Hepatocyte (in vitro differentiated cells): ENCODE results near the gene CCNB1. TPM values are rescaled to one million over a fixed set of nuclear protein-coding genes. Genes with fewer than 3 reads are reported as not detected.
A peak's percentile ranks its signal among the peaks of the same experiment; 100 is the strongest.

Experiments used
- DNase-seq: peaks from one replicate; pipeline ENCODE4 v3.0.0-alpha.2; 2016; ENCODE audit warnings: low spot score
- H2AFZ ChIP-seq: fragments of 200-600 bp; sonication (generic); 2 replicates; pipeline ENCODE4 v1.6.0; 2016; ENCODE audit warnings: antibody characterized with exemption, mild to moderate bottlenecking
- H3K27ac ChIP-seq: fragments of 200-600 bp; sonication (generic); 2 replicates; pipeline ENCODE4 v1.5.1; 2016; ENCODE audit warnings: mild to moderate bottlenecking
- H3K27me3 ChIP-seq: fragments of 200-600 bp; sonication (generic); 2 replicates; pipeline ENCODE4 v1.6.1; 2016
- H3K36me3 ChIP-seq: fragments of 200-600 bp; sonication (generic); replicated peaks from 2 replicates; pipeline ENCODE4 v1.5.1; 2016; ENCODE audit warnings: low read depth; ENCODE audit not compliant: insufficient read depth
- H3K4me1 ChIP-seq: fragments of 200-600 bp; sonication (generic); 2 replicates; pipeline ENCODE4 v1.5.1; 2016; ENCODE audit warnings: mild to moderate bottlenecking, moderate library complexity; ENCODE audit not compliant: insufficient read depth
- H3K4me2 ChIP-seq: fragments of 200-600 bp; sonication (generic); 2 replicates; pipeline ENCODE4 v1.6.0; 2016
- H3K4me3 ChIP-seq: fragments of 200-600 bp; sonication (generic); 2 replicates; pipeline ENCODE4 v1.5.1; 2016; ENCODE audit warnings: mild to moderate bottlenecking
- H3K79me2 ChIP-seq: fragments of 200-600 bp; sonication (generic); 2 replicates; pipeline ENCODE4 v1.6.0; 2017; ENCODE audit warnings: mild to moderate bottlenecking
- H3K9me2 ChIP-seq: fragments of 200-600 bp; sonication (generic); replicated peaks from 2 replicates; pipeline ENCODE4 v1.6.0; 2017; ENCODE audit warnings: mild to moderate bottlenecking; ENCODE audit not compliant: insufficient read depth
- H3K9me3 ChIP-seq: fragments of 200-600 bp; sonication (generic); 2 replicates; pipeline ENCODE4 v1.5.1; 2016; ENCODE audit warnings: low read depth, mild to moderate bottlenecking
- H4K20me1 ChIP-seq: fragments of 200-600 bp; sonication (generic); 2 replicates; pipeline ENCODE4 v1.6.0; 2016; ENCODE audit warnings: mild to moderate bottlenecking; ENCODE audit not compliant: insufficient read depth, poor library complexity, severe bottlenecking
- CTCF ChIP-seq: fragments of 200-600 bp; sonication (generic); IDR thresholded peaks from 2 replicates; pipeline ENCODE4 v1.5.1; 2016; ENCODE audit warnings: antibody characterized with exemption, mild to moderate bottlenecking; ENCODE audit not compliant: poor library complexity
- EZH2 ChIP-seq: fragments of 200-600 bp; sonication (generic); IDR thresholded peaks from 2 replicates; pipeline ENCODE4 v1.6.1; 2016; ENCODE audit warnings: antibody characterized with exemption, mild to moderate bottlenecking, borderline replicate concordance
- EZH2phosphoT487 ChIP-seq: fragments of 200-600 bp; sonication (generic); IDR thresholded peaks from one replicate; pipeline ENCODE4 v1.6.1; 2018; ENCODE audit warnings: antibody characterized with exemption, mild to moderate bottlenecking, low read depth, moderate library complexity; ENCODE audit not compliant: unreplicated experiment, severe bottlenecking
- WGBS: methylation state at CpG from one replicate; pipeline ENCODE4 v1.1.6; 2016; ENCODE audit warnings: low lambda C conversion rate; ENCODE audit errors: missing lambda C conversion rate; 5-methylcytosine and 5-hydroxymethylcytosine counted together
- polyA plus RNA-seq: library from polyadenylated mRNA; unstranded; fragments of >200 nt; fragmentation: Nextera tagmentation; extraction: Ambion mirVana; gene quantifications from 2 replicates; pipeline ENCODE4 v1.2.1, GENCODE V29; 2016
- total RNA-seq: library from RNA; depleted of rRNA; stranded (reverse); fragments of >200 nt; gene quantifications from 2 replicates; pipeline ENCODE4 v1.2.3, GENCODE V29; 2014

CCNB1 gene
- total and polyA plus RNA-seq, 2 experiments from 2014 or later = 34.3 to 39.2 TPM

DNA sequence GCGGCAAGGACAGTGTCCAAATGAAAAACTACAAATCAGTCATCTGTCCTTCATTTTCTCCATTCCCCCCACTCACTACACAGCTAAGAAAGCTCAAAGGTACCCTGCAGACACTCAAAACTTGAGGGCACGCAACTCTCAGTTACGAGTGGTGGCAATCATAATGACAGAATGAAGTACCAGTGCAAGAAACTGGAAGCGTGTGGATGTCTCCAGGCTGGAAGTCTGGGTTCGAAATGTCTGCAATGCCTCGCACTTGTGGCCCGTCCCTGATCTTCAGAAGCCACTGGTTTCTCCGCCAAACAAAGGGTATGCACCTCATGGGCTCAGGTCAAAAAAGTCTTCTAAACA lies 21.8 kb downstream of the CCNB1 start:
- peak overlapping the region; percentile 34 for H3K4me3 ChIP-seq
- no peak for TF ChIP-seq EZH2phosphoT487
- no peak for TF ChIP-seq CTCF
- TF ChIP-seq EZH2 = no peak
- H3K36me3 ChIP-seq = no peaks in the 10 kb centered on the region
- peak overlapping the region; percentile 90 for H3K4me2 ChIP-seq
- H3K79me2 ChIP-seq = peaks cover 8% of the 10 kb centered on the region
- H2AFZ ChIP-seq = peak overlapping the region; percentile 57
- H3K9me2 ChIP-seq = no peaks in the 10 kb centered on the region
- peaks cover 4% of the 10 kb centered on the region for H3K4me1 ChIP-seq
- WGBS = 21% methylated on average over 8 of the region's 8 CpGs
- H3K27me3 ChIP-seq = no peaks in the 10 kb centered on the region
- DNase-seq = no peak
- no peaks in the 10 kb centered on the region for H3K9me3 ChIP-seq
- H4K20me1 ChIP-seq = no peaks in the 10 kb centered on the region
- peak overlapping the region; percentile 82 for H3K27ac ChIP-seq

DNA sequence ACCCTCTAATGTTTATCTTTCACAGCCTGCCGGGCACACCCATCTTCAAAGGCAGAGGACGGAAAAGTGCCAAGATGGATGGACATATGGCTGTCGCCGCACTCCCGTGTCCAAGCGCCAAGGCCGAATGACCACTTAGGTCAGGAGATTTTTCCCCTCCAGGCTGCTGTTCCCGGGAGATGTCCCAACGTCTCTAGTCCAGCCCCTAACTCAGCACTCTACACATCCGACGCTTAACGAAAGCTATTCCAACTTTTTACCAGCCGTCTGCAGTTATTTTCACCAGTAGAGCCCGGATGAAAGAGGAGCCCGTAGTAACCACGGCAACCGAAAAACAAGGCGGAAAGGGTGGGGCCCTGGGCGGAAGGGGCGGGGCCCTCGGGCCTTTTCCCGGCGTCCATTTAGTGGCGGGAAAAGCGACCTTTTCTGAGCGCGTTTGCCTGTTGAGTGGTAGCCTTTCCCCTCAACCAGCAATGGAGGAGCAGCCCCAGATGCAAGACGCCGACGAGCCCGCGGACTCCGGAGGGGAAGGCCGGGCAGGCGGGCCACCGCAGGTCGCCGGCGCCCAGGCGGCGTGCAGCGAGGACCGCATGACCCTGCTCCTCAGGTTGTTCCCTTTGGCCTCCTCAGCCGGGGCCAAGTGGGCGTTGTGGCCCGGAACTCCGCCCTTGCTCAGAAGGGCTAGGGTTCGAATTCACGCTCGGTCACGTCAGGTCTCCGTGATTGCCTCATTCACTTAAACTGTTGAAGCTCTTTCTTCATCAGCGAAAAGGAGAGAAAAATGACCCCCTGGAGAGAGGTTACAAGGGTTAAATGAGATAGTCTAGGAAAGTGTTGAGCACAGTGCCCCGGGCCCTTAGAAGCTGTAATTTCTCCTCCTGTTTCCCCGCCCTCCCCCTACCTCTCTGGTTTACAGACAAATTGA lies 22.5 kb downstream of the CCNB1 start, which contains the start of gene CENPH:
TSS of gene CENPH (plus strand) at position 422 of the 925 bp plus-strand sequence. CDS start at position 474, 52 bp downstream.
- Histone ChIP-seq H3K27ac (peak within 1 kb of the TSS; percentile 82), H3K4me3 (peak within 1 kb of the TSS; percentile 41), H3K4me1 (peaks cover 4% of the 10 kb centered on the region), H3K79me2 (peaks cover 8% of the 10 kb centered on the region), H3K27me3 (no peaks in the 10 kb centered on the region), H3K4me2 (peak within 1 kb of the TSS; percentile 90), H3K9me3 (no peaks in the 10 kb centered on the region), H3K36me3 (no peaks in the 10 kb centered on the region), H3K9me2 (no peaks in the 10 kb centered on the region), H2AFZ (peak within 1 kb of the TSS; percentile 67), H4K20me1 (no peaks in the 10 kb centered on the region)
- WGBS = 1% methylated on average over 53 of the region's 55 CpGs
- peak; percentile 96 for DNase-seq
- no peak for TF ChIP-seq EZH2

GRCh38 chr5:69202497-69202896 lies 35.5 kb downstream of the CCNB1 start:
- Histone ChIP-seq H3K9me3 (no peaks in the 10 kb centered on the region), H3K4me3 (no peak overlapping the region), H3K9me2 (no peaks in the 10 kb centered on the region), H3K4me2 (no peak overlapping the region), H3K4me1 (no peaks in the 10 kb centered on the region), H3K27ac (no peak overlapping the region), H3K36me3 (no peaks in the 10 kb centered on the region), H3K27me3 (no peaks in the 10 kb centered on the region), H3K79me2 (no peaks in the 10 kb centered on the region), H4K20me1 (no peaks in the 10 kb centered on the region), H2AFZ (no peak overlapping the region)
- TF ChIP-seq CTCF (no peak), EZH2phosphoT487 (no peak), EZH2 (no peak)
- no peak for DNase-seq
- WGBS = 93% methylated on average over 1 of the region's 1 CpG

GRCh38 chr5:69206528-69207190 lies 39.7 kb downstream of the CCNB1 start:
- Histone ChIP-seq H3K9me3 (no peaks in the 10 kb centered on the region), H3K4me1 (no peaks in the 10 kb centered on the region), H3K27ac (no peak overlapping the region), H3K79me2 (no peaks in the 10 kb centered on the region), H3K27me3 (no peaks in the 10 kb centered on the region), H3K4me3 (no peak overlapping the region), H3K36me3 (no peaks in the 10 kb centered on the region), H4K20me1 (no peaks in the 10 kb centered on the region), H3K4me2 (no peak overlapping the region), H3K9me2 (no peaks in the 10 kb centered on the region), H2AFZ (no peak overlapping the region)
- DNase-seq = peak; percentile 11
- TF ChIP-seq EZH2phosphoT487 (no peak), EZH2 (no peak), CTCF (no peak)
- 95% methylated on average over 5 of the region's 5 CpGs for WGBS
